Inferior parietal cortex (tissue), 1 donor: ENCODE results near the gene CENPO.

Source experiments
- DNase-seq: peaks from one replicate; pipeline ENCODE4 v3.0.0-alpha.2; 2016; ENCODE audit errors: extremely low spot score

CENPO gene

GRCh38 chr2:24861500-24861899, 68.3 kb downstream of the CENPO start:
- DNase-seq, result no peak

GRCh38 chr2:24863641-24864040, 70.4 kb downstream of the CENPO start:
- no peak for DNase-seq

GRCh38 chr2:24866946-24867345, 73.7 kb downstream of the CENPO start:
- no peak for DNase-seq

GRCh38 chr2:24870440-24870839, 77.2 kb downstream of the CENPO start:
- DNase-seq, result no peak

- no peak for DNase-seq
Observed at GRCh38 chr2:24870891-24871705, 77.9 kb downstream of the CENPO start.

GRCh38 chr2:24871852-24872333, 78.7 kb downstream of the CENPO start:
- DNase-seq, result no peak
